ENCODE results near the gene ZBTB24.

ZBTB24 gene

GRCh38 chr6:109496036-109496772 lies 13.2 kb upstream of the ZBTB24 start:
- Histone ChIP-seq H3K4me3 (ENCODE audit: low read depth, low read length) (no peak overlapping the region), H3K27me3 (ENCODE audit: control insufficient read depth, insufficient read depth, low read length) (no peaks in the 10 kb centered on the region), H3K9ac (ENCODE audit: low read depth, low read length) (no peak overlapping the region), H3K4me1 (ENCODE audit: control insufficient read depth, insufficient read depth, low read length) (peaks cover 18% of the 10 kb centered on the region), H3K9me3 (ENCODE audit: control insufficient read depth, insufficient read depth, low read length) (no peaks in the 10 kb centered on the region), H3K36me3 (ENCODE audit: control insufficient read depth, insufficient read depth, low read length) (no peaks in the 10 kb centered on the region)

DNA sequence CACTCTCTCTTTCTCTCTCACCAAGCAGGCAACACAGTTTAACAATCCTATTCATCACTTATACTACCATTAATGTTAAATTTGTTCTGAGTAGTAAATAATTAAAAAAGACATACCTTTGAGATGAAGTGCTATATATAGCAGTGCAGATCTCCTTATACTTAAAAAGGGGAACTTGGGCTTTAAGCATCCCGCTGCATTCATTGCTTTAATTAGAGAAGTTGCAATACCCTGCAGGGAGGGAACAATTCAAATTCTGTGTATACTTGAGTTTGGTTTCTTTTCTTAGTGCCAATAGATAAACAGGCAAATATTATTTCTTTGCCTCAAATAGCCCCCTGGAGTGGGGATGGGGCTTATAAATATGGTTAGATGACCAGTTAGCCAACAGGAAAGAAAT lies 10.8 kb upstream of the ZBTB24 start:
- no peaks in the 10 kb centered on the region for H3K27me3 ChIP-seq (ENCODE audit: control insufficient read depth, insufficient read depth, low read length)

DNA sequence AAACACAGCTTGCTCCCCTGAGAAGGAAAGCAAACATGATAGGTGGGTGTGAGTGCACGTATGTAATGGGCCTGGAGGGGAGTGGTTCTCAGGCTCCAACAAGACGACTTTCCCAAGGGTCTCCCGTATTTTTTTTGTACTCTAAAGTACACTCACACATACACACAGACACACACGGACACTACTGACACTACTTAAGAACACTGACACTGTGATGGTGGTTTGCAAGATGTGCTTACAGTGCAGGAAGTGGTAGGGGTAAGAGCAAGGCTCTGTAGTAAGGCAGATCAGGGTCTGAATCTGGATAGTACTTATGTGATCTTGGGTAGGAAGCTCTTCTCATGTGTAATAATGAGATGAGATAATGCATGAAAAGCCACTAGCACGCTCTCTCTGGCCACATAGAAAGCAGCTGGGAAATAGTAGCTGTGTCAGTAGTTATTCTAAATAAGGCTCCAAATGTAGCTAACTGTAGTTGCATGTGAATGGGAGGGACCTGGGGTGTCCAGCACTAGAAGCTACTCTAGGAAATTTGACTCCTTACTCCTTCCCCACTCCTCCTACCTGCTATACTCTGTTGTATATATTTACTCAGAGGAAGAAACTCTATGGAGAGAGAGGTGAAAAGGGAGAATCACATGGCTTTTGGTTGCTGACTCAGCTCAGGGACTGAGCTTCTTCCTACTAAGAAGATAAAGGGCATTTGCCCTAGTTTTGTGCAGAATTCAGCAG lies 8.4 kb upstream of the ZBTB24 start:
- no peaks in the 10 kb centered on the region for H3K27me3 ChIP-seq (ENCODE audit: control insufficient read depth, insufficient read depth, low read length)

More for the DNA sequence above, 10.8 kb upstream of the ZBTB24 start:
- Histone ChIP-seq H3K9me3 (ENCODE audit: control insufficient read depth, insufficient read depth, low read length) (no peaks in the 10 kb centered on the region), H3K36me3 (ENCODE audit: control insufficient read depth, insufficient read depth, low read length) (no peaks in the 10 kb centered on the region), H3K4me1 (ENCODE audit: control insufficient read depth, insufficient read depth, low read length) (peaks cover 25% of the 10 kb centered on the region), H3K4me3 (ENCODE audit: low read depth, low read length) (no peak overlapping the region), H3K9ac (ENCODE audit: low read depth, low read length) (no peak overlapping the region)

DNA sequence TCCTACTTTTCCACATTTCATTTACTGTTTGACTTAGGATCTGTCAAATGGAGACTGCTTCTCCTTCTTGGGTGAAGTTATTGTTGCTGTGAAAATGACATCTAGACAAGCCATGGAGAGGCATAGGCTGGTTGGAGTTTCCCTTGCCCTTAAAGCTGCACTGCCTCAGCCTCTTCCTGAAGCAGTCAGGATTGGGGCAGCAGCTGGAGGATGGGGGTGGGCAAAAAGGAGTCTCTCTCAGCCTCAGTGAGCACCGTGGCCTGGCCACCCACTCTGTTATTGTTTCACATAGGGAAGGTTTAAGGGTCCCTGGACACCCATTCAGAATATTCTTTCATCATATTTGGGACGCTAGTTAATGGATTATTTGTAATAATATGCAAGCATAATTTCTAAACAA lies 7.7 kb upstream of the ZBTB24 start:
- Histone ChIP-seq H3K4me3 (ENCODE audit: low read depth, low read length) (no peak overlapping the region), H3K4me1 (ENCODE audit: control insufficient read depth, insufficient read depth, low read length) (peaks cover 25% of the 10 kb centered on the region), H3K9ac (ENCODE audit: low read depth, low read length) (peak overlapping the region; percentile 8), H3K27me3 (ENCODE audit: control insufficient read depth, insufficient read depth, low read length) (no peaks in the 10 kb centered on the region), H3K36me3 (ENCODE audit: control insufficient read depth, insufficient read depth, low read length) (no peaks in the 10 kb centered on the region), H3K9me3 (ENCODE audit: control insufficient read depth, insufficient read depth, low read length) (no peaks in the 10 kb centered on the region)

More for the DNA sequence above, 8.4 kb upstream of the ZBTB24 start:
- H3K9ac ChIP-seq (ENCODE audit: low read depth, low read length) = peak overlapping the region; percentile 8
- H3K4me3 ChIP-seq (ENCODE audit: low read depth, low read length) = no peak overlapping the region
- no peaks in the 10 kb centered on the region for H3K9me3 ChIP-seq (ENCODE audit: control insufficient read depth, insufficient read depth, low read length)
- H3K36me3 ChIP-seq (ENCODE audit: control insufficient read depth, insufficient read depth, low read length) = no peaks in the 10 kb centered on the region
- H3K4me1 ChIP-seq (ENCODE audit: control insufficient read depth, insufficient read depth, low read length) = peaks cover 25% of the 10 kb centered on the region

DNA sequence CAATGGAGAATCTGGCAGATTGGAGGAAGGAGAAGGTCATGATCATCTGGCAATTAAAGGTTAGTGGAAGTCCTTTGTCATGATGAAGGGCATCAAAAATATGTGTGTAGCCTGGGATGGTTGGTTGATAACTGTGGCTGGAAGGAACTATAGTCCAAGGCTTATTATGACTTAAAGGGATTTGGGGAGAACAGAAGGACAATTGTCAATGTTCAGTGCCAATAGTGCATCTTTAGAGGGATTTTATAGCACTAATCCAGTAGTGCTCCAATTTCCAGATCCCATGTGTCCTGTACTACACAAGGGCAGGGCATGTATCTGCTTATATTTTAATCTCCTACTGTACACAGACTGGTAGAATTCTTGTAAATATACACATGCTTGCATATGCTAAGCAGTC lies 5.0 kb upstream of the ZBTB24 start:
- Histone ChIP-seq H3K4me3 (ENCODE audit: low read depth, low read length) (no peak overlapping the region), H3K36me3 (ENCODE audit: control insufficient read depth, insufficient read depth, low read length) (no peaks in the 10 kb centered on the region), H3K9me3 (ENCODE audit: control insufficient read depth, insufficient read depth, low read length) (no peaks in the 10 kb centered on the region), H3K4me1 (ENCODE audit: control insufficient read depth, insufficient read depth, low read length) (peaks cover 25% of the 10 kb centered on the region), H3K9ac (ENCODE audit: low read depth, low read length) (no peak overlapping the region), H3K27me3 (ENCODE audit: control insufficient read depth, insufficient read depth, low read length) (no peaks in the 10 kb centered on the region)

- peaks cover 17% of the 10 kb centered on the region for H3K4me1 ChIP-seq (ENCODE audit: control insufficient read depth, insufficient read depth, low read length)
- H3K36me3 ChIP-seq (ENCODE audit: control insufficient read depth, insufficient read depth, low read length) = peaks cover 3% of the 10 kb centered on the region
- no peak overlapping the region for H3K4me3 ChIP-seq (ENCODE audit: low read depth, low read length)
- H3K27me3 ChIP-seq (ENCODE audit: control insufficient read depth, insufficient read depth, low read length) = no peaks in the 10 kb centered on the region
- H3K9ac ChIP-seq (ENCODE audit: low read depth, low read length) = no peak overlapping the region
- H3K9me3 ChIP-seq (ENCODE audit: control insufficient read depth, insufficient read depth, low read length) = no peaks in the 10 kb centered on the region
Measured at GRCh38 chr6:109486068-109486467, 3.0 kb upstream of the ZBTB24 start.

- H3K36me3 ChIP-seq (ENCODE audit: control insufficient read depth, insufficient read depth, low read length) = peaks cover 3% of the 10 kb centered on the region
- no peak overlapping the region for H3K4me3 ChIP-seq (ENCODE audit: low read depth, low read length)
- peaks cover 14% of the 10 kb centered on the region for H3K4me1 ChIP-seq (ENCODE audit: control insufficient read depth, insufficient read depth, low read length)
- H3K9ac ChIP-seq (ENCODE audit: low read depth, low read length) = no peak overlapping the region
- H3K9me3 ChIP-seq (ENCODE audit: control insufficient read depth, insufficient read depth, low read length) = no peaks in the 10 kb centered on the region
- no peaks in the 10 kb centered on the region for H3K27me3 ChIP-seq (ENCODE audit: control insufficient read depth, insufficient read depth, low read length)
Measured at GRCh38 chr6:109485266-109485935, 2.4 kb upstream of the ZBTB24 start.

DNA sequence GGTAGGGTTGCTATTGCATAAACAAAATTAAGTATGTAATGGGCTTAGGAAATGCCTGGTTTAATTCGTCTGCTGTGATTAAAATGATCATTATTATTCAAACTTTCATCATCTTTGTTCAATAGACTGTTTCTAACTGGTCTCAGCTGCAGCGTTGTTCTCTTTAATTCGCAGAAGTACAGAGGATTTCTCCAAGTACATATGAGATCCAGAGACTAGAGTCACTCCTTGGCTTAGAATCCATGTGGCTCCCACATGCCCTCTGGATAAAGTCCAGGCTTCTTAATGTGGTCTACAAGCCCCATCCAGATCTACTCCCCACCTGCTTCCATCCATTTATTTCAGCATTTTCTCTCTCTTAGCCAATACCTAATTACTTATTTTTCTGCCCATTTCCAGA lies 1.1 kb upstream of the ZBTB24 start:
- Histone ChIP-seq H3K4me1 (ENCODE audit: control insufficient read depth, insufficient read depth, low read length) (peaks cover 14% of the 10 kb centered on the region), H3K9ac (ENCODE audit: low read depth, low read length) (no peak overlapping the region), H3K27me3 (ENCODE audit: control insufficient read depth, insufficient read depth, low read length) (no peaks in the 10 kb centered on the region), H3K36me3 (ENCODE audit: control insufficient read depth, insufficient read depth, low read length) (peaks cover 3% of the 10 kb centered on the region), H3K4me3 (ENCODE audit: low read depth, low read length) (peak overlapping the region; percentile 67), H3K9me3 (ENCODE audit: control insufficient read depth, insufficient read depth, low read length) (no peaks in the 10 kb centered on the region)

- Histone ChIP-seq H3K4me3 (ENCODE audit: low read depth, low read length) (peak overlapping the region; percentile 67), H3K9me3 (ENCODE audit: control insufficient read depth, insufficient read depth, low read length) (no peaks in the 10 kb centered on the region), H3K27me3 (ENCODE audit: control insufficient read depth, insufficient read depth, low read length) (no peaks in the 10 kb centered on the region), H3K4me1 (ENCODE audit: control insufficient read depth, insufficient read depth, low read length) (peaks cover 16% of the 10 kb centered on the region), H3K9ac (ENCODE audit: low read depth, low read length) (no peak overlapping the region), H3K36me3 (ENCODE audit: control insufficient read depth, insufficient read depth, low read length) (peaks cover 3% of the 10 kb centered on the region)
Measured at GRCh38 chr6:109483735-109484057, 677 bp upstream of the ZBTB24 start.

DNA sequence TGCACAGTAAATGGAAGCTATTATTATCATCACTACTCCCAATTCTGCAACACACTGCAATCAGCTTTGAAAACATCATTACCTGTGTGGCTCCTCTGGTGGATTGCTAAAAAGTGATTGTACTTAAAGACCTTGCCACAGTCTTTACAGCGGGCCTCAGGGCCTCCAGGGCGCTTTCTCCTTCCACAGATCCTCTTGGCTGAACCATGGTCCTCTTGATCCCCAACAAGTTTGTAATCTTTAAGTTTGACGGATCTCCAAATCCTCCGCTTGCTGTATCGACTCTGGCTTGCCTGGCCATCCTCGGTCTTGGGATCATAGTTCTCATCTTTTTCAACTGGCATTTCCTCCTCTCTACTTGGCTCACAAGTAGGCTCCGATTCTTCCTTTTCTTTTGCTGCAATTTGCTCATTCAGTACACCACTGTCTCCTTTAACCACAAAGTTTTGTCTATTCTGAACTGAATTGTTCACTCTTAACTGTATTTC lies 2.0 kb downstream of the ZBTB24 start:
- Histone ChIP-seq H3K9ac (ENCODE audit: low read depth, low read length) (no peak overlapping the region), H3K9me3 (ENCODE audit: control insufficient read depth, insufficient read depth, low read length) (no peaks in the 10 kb centered on the region), H3K36me3 (ENCODE audit: control insufficient read depth, insufficient read depth, low read length) (peaks cover 7% of the 10 kb centered on the region), H3K4me1 (ENCODE audit: control insufficient read depth, insufficient read depth, low read length) (peaks cover 24% of the 10 kb centered on the region), H3K27me3 (ENCODE audit: control insufficient read depth, insufficient read depth, low read length) (no peaks in the 10 kb centered on the region), H3K4me3 (ENCODE audit: low read depth, low read length) (peak overlapping the region; percentile 6)

DNA sequence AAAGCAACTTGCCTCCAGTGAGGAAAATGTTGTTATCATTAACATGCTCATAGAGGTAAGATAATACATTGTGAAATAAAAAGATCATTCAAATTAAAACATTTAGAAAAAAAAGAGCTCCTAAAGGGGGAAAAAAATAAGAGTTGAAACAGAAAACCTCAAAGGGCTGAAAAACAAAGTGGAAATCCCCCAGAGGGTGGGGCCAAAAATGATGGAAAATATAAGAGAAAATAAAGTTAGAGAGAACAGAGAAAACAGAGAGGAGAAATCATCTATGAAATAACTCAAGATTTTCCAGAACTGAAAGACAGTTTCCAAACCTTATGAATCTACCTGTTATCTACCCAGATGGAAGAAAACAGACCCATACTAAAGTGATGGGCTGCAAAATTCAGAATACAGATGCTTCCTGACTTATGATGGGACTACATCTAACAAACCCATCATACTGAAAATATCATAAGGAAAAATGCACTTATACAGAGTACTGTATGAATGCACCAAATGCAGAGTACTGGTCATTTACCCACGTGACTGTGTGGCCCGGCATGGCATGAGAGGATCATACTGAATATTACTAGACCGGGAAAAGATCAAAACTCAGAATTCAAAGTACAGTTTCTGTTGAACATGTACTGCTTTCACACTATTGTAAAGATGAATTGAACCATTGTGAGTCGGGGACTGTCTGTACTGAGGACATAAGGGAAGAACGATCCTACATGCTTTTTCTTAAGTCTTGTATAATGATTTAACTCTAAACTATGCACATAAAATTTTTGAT lies 4.0 kb downstream of the ZBTB24 start:
- Histone ChIP-seq H3K4me3 (ENCODE audit: low read depth, low read length) (peak overlapping the region; percentile 36), H3K4me1 (ENCODE audit: control insufficient read depth, insufficient read depth, low read length) (peaks cover 20% of the 10 kb centered on the region), H3K36me3 (ENCODE audit: control insufficient read depth, insufficient read depth, low read length) (peaks cover 24% of the 10 kb centered on the region), H3K27me3 (ENCODE audit: control insufficient read depth, insufficient read depth, low read length) (no peaks in the 10 kb centered on the region), H3K9me3 (ENCODE audit: control insufficient read depth, insufficient read depth, low read length) (no peaks in the 10 kb centered on the region), H3K9ac (ENCODE audit: low read depth, low read length) (no peak overlapping the region)

All from iPS-15b (cell line).